NCI-H2081 treated with DMSO at 0.1 percent for 48 hours (cell line): ENCODE results near the gene C1QTNF1.
A peak's percentile ranks its signal among the peaks of the same experiment; 100 is the strongest.

Source experiments
- DNase-seq: peaks from one replicate; lab custom pipeline; 2025; lab: John Stamatoyannopoulos, UW

Gene C1QTNF1, protein sequence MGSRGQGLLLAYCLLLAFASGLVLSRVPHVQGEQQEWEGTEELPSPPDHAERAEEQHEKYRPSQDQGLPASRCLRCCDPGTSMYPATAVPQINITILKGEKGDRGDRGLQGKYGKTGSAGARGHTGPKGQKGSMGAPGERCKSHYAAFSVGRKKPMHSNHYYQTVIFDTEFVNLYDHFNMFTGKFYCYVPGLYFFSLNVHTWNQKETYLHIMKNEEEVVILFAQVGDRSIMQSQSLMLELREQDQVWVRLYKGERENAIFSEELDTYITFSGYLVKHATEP

DNA sequence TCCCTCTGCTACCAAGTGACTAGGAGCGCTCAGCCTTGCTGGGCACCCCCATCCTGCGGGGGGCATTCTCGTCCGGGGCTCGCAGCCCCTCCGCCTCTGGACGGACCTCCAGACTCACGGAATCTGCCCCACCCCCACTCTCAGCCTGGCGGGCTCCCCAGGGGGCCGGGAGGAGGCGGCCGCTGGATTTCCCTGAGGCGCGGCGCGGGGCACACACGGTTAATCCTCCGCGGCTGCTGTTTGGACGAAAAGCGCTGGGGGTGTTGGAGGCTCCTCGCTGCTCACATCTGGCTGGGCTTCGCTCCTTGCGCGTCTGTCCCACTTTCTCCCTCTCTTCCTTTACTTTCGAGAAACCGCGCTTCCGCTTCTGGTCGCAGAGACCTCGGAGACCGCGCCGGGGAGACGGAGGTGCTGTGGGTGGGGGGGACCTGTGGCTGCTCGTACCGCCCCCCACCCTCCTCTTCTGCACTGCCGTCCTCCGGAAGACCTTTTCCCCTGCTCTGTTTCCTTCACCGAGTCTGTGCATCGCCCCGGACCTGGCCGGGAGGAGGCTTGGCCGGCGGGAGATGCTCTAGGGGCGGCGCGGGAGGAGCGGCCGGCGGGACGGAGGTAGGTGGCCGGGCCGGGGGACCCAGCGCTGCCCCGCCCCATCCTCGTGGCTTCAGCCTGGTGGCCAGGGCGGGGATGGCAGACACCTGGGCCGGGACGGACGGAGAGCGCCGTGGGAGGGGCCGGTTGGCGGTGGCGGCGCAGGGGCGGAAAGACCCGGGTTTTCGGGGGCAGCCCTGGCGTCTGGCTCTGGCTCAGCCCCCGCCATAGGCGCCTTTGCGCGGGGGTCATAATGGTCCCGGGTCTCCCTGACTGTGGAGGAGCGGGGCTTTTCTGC lies at the start of gene C1QTNF1:
Gene C1QTNF1, plus strand, starts transcription at position 284 of the 886 bp plus-strand sequence. CDS start 19,800 bp downstream, outside the sequence.
- no peak for DNase-seq

DNA sequence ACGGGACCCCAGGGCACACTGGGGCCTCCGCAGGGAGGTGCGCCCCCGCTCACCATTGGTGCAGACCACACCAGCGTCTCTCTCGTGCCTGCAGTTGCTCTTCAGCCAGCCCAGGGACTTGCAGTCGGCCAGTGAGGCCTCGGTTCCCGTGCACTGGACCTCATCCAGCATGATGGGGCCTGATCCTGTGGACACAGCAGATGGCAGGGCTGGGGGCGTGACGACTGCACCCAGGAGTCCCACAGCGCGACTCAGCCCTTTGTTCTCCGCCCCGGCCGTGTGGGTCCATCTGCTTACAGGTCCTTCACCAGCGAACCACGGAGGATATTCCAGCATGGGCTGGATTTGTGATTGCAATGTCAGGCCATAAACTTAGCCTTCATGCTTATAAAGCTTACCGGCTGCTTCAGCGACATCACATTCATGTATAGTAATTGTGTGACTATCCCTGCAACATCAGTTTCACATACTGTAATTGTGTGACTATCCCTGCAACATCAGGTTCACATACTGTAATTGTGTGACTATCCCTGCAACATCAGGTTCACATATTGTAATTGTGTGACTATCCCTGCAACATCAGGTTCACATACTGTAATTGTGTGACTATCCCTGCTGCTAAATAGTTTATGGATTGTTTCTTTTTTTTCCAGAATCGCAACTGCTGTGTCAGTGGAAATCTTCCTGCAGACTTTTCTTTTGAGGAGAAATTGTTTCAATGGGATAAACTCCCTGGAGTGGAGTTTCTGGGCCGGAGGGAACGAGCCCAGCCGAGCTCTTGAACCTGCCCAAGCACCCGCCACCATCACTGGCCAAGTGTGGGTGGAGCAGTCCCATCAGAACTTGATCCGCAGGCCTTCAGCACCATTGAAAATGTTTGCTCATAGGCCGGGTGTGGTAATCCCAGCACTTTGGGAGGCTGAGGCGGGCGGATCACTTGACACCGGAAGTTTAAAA lies 49.1 kb upstream of the C1QTNF1 start:
- no peak for DNase-seq

DNA sequence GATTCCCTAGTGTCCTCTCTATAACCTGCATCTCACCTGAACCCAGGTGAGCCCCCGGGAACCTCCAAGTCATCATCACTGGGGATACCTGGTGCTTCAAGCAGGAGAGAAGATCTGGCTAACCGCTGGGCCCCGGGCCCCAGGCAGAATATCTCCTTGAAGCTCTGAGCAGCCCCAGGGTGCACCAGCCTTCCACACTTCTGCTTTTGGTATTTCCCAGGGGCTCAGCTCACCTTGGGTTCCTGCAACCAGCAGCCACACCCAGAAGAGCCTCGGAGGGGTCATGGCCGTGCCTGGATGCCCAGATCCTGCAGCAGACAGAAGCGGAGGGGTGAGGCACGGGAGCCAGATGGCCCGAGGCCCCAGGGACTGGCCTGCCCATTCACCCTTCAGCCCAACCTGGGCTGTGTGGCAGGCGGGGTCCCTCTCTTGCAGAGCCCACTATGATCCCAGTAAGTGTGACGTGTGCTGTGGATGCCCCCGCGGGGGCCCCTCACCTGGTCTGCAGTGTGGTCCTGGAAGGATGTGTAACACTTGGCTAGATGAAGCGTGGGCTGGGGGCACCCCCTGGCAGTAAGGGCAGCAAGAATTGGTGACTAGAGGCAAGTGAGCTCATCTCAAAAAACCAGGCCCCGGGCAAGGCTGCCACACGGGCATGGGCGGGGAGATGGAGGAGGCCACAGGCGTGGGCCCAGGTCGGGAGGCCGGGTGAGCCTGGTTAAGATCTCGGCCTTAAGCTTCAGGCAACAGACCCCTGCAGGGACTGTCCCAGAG lies 46.9 kb upstream of the C1QTNF1 start:
- no peak for DNase-seq

DNA sequence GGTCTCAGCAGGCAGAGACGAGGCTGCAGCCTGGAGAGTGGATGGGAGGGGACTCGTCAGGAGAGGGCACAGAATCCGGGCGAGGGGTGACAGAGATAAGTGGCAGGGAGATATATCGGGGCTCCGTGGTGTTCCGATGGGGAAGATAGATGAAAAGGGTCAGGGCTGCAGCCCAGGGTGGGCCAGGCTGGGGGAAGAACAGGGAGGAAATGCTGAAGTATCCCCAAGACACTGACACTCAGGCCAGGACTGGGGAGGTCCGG lies 46.4 kb upstream of the C1QTNF1 start:
- DNase-seq = no peak

DNA sequence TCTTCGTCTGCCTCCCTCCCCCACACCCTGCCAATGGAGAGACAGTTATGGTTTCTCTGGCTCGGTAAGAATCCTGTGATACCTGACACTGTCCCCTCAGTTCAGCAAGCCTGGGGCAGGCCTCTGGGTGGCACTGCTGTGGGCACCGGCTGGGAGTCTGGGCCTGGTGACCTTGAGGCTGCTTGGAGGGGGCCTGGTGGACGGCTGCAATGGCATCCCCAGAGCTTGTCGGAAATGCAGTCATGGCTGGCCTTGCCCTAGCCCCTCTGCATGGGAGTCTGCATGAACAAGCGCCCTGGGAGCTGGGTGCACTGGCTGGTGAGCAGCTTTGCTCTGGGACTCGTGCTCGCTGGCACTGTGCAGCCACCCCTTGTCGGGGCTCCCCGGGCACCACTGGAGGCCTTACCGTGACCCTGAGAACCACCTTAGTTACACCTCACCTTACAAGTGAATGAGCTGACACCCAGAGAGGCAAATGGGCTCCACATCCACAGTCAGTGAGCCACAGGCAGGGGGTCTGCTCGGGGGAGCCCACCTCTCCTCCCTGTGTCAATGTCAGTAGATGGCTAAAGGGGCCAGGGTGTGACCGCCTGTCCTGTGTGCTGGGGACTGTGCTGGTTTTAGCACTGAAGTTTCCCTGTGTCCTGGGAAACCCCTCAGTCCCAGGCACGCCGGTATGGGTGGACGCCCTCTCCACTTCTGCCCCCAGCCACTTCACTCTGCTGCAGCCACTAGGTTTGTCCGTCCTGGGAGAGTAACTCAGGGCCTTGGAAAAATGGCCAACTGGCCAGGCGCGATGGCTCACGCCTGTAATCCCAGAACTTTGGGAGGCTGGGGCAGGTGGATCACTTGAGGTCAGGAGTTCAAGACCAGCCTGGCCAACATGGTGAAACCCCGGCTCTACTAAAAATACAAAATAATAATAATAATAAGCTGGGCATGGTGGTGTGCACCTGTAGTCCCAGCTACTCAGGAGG lies 45.7 kb upstream of the C1QTNF1 start:
- DNase-seq = no peak

DNA sequence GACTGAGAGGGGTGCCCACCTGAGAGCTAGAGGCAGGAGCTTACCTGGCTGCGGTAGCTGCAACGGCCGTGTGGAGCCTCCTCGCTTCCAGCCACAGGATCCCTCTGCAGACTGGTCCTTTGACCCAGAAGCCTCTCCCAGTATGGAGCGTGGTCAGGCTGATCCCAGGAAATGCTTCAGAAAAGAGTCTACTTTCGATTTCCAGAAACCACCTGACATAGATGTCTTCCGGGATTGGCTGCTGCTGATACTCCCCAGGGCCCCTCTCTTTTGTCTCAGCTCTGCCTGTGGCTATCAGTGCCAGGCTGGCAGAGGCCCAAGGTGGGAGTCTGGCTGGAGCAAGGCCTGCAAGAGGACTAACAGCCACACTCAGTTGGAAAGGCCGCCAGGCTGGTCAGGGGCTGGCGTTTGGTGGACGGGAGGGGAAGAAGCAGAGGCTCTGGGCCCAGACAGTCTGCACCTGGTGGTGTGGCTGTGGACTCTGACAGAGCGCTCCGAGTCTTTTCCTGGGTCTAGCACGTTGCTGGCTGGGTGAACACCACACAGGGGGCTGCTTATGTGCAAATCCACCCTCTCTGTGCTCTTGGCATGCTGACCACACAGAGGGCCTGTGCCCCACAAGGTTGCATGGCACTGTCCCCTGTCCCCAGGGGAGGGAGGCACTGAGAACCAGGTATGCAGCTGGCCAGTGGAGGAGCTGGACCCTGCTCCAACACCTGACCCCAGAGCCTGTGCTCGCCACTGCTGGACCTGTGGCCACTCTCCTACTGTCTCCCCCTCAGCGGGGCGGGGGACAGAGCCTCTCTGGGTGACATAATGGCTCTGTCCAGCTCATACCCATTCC lies 44.0 kb upstream of the C1QTNF1 start, which contains the start of gene LGALS3BP:
Gene LGALS3BP, minus strand, starts transcription at position 144 of the 844 bp plus-strand sequence. CDS start 2,732 bp downstream, outside the sequence.
- peak; percentile 97 for DNase-seq

DNA sequence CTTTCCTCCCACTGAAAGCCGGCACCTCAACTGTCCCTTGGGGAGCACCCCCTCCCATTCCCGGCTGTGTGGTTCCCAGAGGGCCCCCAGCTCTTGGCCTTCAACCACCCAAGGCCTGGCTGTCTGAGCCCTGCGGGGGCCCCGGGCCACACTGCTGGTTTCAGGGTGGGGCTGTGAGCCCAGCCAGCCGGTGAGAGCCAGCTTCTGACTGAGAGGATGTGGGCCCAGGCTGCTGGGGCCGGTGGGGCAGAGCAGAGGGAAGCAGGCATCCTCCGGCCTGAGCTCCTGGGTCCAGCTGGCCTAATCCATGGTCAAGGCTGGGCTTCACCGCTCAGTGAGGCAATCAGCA lies 43.4 kb upstream of the C1QTNF1 start:
- DNase-seq = no peak

DNA sequence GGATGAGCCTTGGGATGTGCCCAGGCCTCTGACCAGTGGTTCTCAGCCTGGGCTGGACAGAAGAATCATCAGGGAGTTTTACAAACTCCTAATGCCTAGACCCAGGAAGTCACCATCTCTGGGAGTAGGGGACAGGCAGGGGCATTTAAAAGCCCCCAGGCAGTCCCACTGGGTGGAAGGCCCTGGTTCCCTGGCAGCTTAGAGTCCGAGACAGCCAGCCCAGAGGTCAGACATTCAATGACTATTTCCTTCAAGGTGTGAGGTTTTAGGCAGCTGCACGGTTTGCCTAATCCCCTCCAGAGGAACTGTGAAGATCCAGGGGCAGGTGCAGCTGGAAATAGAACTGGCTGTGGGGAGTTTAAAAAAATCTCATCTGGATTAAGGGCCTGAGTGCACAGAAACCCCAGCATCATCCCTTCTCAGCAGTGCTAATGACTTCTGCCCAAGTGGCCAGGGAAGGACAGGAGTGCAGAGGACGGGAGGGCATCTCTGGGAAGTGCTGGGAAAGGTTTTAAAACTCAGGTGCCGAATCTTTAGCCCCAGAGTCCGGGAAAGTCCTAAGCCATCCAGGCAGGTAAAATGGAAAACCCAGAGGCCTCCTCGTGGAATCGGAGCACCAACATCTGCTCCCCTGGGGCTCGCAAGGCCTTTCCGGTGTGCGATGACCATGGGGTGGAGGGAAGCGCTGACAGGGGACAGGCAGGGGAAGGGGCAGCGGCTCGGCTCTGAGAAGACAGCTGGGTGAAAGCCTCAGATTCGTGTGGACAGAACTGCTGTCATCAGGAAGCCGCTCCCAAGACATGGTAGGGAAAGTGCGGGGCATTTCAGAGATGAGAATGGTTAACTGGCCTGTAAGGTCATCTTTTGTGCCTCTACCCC lies 42.7 kb upstream of the C1QTNF1 start:
- DNase-seq = no peak

DNA sequence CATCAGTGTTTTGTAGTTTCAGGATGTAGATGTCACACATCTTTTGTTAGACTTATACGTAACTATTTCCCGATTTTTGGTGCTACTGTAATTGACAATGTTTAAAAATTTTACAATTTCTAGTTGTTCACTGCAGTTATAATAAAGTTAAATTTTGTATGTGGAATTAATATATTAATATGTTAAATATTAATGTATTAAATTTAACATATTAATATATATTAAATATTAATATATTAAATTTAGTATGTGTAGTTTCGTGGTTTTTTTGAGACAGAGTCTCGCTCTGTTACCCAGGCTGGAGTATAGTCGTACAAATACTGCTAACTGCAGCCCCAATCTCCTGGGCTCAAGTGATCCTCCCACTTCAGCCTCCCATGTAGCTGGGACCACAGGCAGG lies 38.6 kb upstream of the C1QTNF1 start:
- no peak for DNase-seq

DNA sequence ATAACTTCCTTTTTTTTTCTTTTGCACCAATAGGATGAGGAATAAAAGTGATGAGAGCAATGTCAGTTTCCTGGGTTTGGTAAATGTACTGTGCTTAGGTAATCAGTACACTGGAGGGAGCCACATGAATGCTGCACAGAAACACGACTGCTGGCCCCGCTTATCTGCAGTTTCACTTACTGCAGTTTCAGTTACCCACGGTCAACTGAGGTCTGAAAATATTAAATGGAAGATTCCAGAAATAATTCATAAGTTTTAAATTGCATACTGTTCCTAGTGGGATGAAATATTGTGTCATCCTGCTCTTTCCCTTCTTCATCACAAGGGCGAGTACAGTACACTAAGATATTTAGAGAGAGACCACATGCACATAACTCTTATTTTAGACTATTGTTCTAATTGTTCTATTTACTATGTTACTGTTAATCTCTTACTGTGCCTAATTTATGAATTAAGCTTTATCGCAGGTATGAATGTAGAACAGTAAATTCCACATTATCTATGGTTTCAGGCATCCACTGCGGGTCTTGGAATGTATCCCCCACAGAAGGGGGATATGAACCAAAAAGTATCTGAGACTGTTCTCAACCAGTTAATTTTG lies 37.8 kb upstream of the C1QTNF1 start:
- DNase-seq = no peak

DNA sequence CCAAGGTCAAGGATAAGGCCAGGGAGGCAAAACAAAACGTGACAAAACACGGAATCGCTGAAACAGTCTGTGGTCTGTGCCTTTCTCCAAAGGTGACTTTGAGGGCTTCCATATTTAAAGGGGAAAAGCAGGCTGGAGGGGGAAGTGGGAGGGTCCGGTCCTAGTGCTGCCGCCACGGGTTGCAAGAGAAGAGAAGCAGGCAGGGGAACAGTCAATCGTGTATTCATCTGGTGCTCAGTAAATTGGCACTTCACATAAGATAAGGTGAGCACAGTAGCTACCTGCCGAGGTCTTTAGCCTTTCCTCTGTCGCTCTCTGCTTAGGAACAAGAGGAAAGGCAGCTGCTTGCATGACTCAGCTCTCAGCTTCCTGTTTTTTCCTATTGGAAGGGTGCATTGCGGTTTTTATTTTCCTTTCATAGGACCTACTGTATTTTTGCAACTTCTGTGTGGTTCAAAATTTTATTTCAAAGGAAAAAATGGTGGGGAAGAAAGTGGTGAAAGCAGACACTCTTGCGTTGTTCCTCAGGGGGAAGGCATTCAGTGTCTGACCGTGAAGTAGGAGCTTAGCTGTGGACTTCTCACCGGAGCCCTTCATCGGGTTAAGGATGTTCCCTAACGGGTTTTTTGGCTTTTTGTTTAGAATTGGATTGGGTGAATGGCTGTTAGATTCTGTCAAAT lies 37.2 kb upstream of the C1QTNF1 start:
- DNase-seq = no peak

DNA sequence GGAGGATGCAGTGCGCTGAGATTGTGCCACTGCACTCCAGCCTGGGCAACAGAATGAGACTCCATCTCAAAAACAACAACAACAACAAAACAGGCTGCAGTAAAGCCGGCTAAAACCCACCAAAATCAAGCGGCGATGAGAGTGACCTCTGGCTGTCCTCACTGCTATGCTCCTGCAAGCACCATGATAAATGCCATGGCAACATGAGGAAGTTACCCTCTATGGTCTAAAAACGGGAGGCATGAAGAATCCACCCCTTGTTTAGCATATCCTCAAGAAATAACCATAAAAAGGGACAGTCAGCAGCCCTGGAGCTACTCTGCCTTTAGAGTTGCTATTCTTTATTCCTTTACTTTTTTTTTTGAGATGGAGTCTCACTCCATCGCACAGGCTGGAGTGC lies 35.8 kb upstream of the C1QTNF1 start:
- DNase-seq = no peak

DNA sequence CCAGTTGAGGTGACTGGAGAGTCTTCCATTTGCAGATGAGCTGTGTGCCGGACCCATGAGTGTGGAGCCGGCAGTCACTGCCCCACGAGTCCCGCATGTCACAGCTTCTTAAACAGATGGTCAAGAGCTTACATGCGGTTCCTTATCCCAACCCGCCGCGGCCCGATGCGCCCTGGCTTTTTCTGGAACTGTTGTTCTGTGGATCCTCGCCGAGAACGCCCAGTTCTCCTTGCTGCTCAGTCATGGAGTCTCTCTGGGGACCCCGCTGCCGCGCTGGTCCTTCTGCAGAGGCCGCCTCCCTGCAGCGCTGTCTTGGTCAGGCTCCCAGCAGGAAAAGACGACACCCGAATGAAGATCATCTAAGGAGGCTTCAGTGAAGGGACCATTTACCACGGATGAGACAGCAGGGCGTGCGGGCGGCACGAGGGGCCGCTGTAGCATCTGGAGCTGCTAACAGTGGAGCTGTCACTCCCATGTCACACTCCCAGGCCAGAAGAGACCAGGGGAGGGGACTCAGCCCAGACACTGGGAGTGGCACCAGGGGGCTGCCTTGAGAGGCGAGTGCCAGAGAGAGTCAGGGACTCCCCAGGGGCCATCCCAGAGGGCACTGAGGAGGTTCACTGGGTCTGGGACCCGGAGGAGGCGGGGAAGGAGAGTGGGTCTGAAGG lies 33.5 kb upstream of the C1QTNF1 start:
- DNase-seq = no peak

DNA sequence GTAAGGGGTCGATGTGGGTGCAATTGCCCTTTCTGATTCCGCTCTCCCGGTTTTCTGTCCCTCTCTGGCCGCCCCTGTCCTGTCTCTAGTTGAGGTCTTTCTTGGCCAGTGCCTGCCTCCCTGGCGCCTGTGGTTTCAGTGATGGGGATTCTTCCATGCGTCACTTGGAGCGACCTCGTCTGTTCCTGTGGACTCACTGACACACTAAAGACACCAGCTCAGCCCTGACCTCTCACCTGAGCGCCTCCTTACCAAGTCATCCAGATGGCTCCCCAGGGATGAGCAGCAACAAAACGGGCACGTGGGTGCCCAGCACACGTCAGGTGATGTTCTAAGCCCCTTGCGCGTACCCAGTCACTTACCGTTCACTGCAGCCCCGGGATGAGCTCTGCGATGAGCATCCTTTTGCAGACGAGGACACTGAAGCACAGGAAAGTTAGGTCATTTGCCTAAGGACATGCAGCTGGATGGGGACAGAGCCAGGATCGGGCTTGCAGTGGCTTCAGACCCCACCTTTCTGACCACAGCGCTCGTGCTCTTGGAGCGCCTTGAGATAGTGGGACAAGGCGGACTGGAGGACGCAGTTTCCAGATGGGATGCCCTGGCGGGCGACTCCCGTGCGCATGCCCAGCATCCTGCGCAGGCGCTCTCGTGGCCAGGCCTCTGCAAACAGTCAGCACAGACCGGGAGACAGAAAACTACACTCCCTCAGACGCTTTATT lies 32.8 kb upstream of the C1QTNF1 start:
- DNase-seq = no peak

DNA sequence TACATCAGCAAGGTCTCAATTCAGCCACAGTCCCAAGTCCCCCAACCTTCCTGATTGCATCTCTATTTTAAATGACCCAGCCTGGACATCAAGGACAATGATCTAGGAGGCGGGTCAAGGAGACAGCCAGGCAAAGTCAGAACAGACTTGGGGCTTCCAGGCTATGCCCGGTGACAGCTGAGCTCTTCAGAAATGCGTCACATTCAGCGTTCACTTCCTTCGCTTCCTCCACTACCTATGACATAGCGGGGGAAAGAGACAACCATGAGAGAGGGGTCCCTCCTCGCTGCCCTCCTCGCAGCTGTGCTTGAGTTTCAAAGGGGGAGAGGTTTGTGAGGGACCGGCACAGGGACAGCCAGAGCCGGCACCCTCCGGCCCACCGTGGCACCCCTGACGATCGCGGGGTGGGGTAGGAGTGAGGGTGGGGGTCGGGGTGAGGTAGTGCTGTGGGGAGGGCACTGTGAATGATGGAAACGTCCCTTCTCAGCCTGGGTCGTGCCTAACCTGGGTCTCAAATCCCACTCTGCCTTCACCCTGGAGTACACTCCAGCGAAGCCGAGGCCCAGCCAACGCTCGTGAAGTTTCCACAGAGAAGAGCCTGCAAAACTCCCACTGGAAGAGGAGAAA lies 31.9 kb upstream of the C1QTNF1 start:
- no peak for DNase-seq
